K562 (cell line): ENCODE measurements around the gene TSC22D1. TPM values are rescaled to one million over a fixed set of nuclear protein-coding genes. Genes with fewer than 3 reads are reported as not detected.
A peak's percentile ranks its signal among the peaks of the same experiment; 100 is the strongest.

ENCODE experiments used
- ATAC-seq: fragments of 200-7000 bp; cut with Tn5 transposase; 3 replicates; pipeline ENCODE4 v1.9.1; 2020; ENCODE audit warnings: moderate library complexity
- BruUV-seq: library from RNA; stranded (reverse); fragments of 400-500 nt; replicated peaks from 2 replicates; lab custom pipeline; 2021; lab: Mats Ljungman, UMichigan
- CTCF ChIA-PET: fragments of 300-600 bp; formaldehyde crosslinking; extraction: SDS; loops from one replicate; lab custom pipeline; 2021; ENCODE audit warnings: low intra/inter-chr PET ratio; lab: Yijun Ruan, JAX
- POLR2A ChIA-PET: fragments of 300-600, 350-650 bp; sonication (Branson Sonifier 250); formaldehyde crosslinking; extraction: SDS; loops from one replicate; lab custom pipeline; 2021; ENCODE audit warnings: antibody characterized with exemption, inconsistent platforms; lab: Yijun Ruan, JAX
- DNase-seq, 4 experiments: peaks; one replicate each; pipeline versions ENCODE4 v3.0.0 to v3.0.0-alpha.2; 2011 to 2018; ENCODE audit warnings: low spot score in 3 of 4, mixed read lengths in 3 of 4; ENCODE audit errors: extremely low read depth in 1 of 4
- FAIRE-seq: peaks from 2 replicates; lab custom pipeline; 2011; peaks lifted over from hg19 to GRCh38; lab: Jason Lieb, UNC
- H2AFZ ChIP-seq: 2 replicates; pipeline ENCODE4 v1.6.0; 2011; ENCODE audit warnings: low read depth, low read length, control low read depth, inconsistent platforms
- H3K27ac ChIP-seq: fragments of 200-600 bp; 3 replicates; pipeline ENCODE4 v1.8.0; 2011; ENCODE audit warnings: low read depth, mild to moderate bottlenecking, control low read depth, inconsistent platforms, low read length, moderate library complexity, mixed read lengths; ENCODE audit errors: extremely low read depth
- H3K27me3 ChIP-seq, 2 experiments: fragments of 300-600 bp in 1 of 2; 2 replicates in 1 of 2; 3 replicates in 1 of 2; pipeline versions ENCODE4 v1.6.0 to v1.8.0; 2011; ENCODE audit warnings: inconsistent platforms in 2 of 2, low read length in 2 of 2, mild to moderate bottlenecking in 1 of 2, mixed read lengths in 1 of 2, moderate library complexity in 1 of 2; ENCODE audit not compliant: control insufficient read depth in 2 of 2, insufficient read depth in 2 of 2
- H3K36me3 ChIP-seq: fragments of 300-600 bp; 3 replicates; pipeline ENCODE4 v1.8.0; 2011; ENCODE audit warnings: mild to moderate bottlenecking, low read length, inconsistent platforms; ENCODE audit not compliant: control insufficient read depth, insufficient read depth
- H3K4me1 ChIP-seq, 2 experiments: fragments of 200-600 bp in 1 of 2; replicated peaks in 1 of 2; 2 replicates in 1 of 2; 3 replicates in 1 of 2; pipeline versions ENCODE4 v1.5.1 to v1.8.0; 2011; ENCODE audit warnings: inconsistent platforms in 2 of 2, low read length in 2 of 2, mild to moderate bottlenecking in 1 of 2, mixed read lengths in 1 of 2, moderate library complexity in 1 of 2; ENCODE audit not compliant: control insufficient read depth in 2 of 2, insufficient read depth in 2 of 2
- H3K4me2 ChIP-seq: 2 replicates; pipeline ENCODE4 v1.6.1; 2011; ENCODE audit warnings: low read length, control low read depth, inconsistent platforms, mixed read lengths; ENCODE audit not compliant: insufficient read depth
- H3K4me3 ChIP-seq: fragments of 200-600 bp; sonication (generic), shearing (Covaris generic); 2 replicates; pipeline ENCODE4 v1.5.1; 2016; ENCODE audit warnings: control low read depth, inconsistent platforms
- H3K79me2 ChIP-seq: fragments of 200-600 bp; 3 replicates; pipeline ENCODE4 v1.8.0; 2011; ENCODE audit warnings: low read length, inconsistent platforms; ENCODE audit not compliant: control insufficient read depth, insufficient read depth
- H3K9ac ChIP-seq, 2 experiments: 2 replicates each; pipeline versions ENCODE4 v1.6.0 to v1.6.1; 2011; ENCODE audit warnings: low read depth in 2 of 2, low read length in 2 of 2, control low read depth in 1 of 2, inconsistent platforms in 1 of 2, mild to moderate bottlenecking in 1 of 2, mixed read lengths in 1 of 2; ENCODE audit not compliant: insufficient read depth in 1 of 2
- H3K9me1 ChIP-seq: one replicate; pipeline ENCODE4 v1.6.0; 2011; ENCODE audit warnings: inconsistent platforms, mild to moderate bottlenecking, low read length, moderate library complexity; ENCODE audit not compliant: control insufficient read depth, insufficient read depth
- H3K9me3 ChIP-seq: replicated peaks from 2 replicates; pipeline ENCODE4 v1.5.1; 2011; ENCODE audit warnings: low read depth, low read length, inconsistent platforms; ENCODE audit not compliant: control insufficient read depth, insufficient read depth
- H4K20me1 ChIP-seq: replicated peaks from 2 replicates; pipeline ENCODE4 v1.6.1; 2011; ENCODE audit warnings: low read length, inconsistent platforms, mixed read lengths; ENCODE audit not compliant: control insufficient read depth, insufficient read depth
- ATF7 ChIP-seq: fragments of 450-650 bp; IDR thresholded peaks from 2 replicates; pipeline ENCODE4 v1.7.1; 2014; ENCODE audit warnings: mild to moderate bottlenecking, moderate library complexity
- PHTF2 ChIP-seq: fragments of 250-450 bp; sonication (Bioruptor Pico); IDR thresholded peaks from 2 replicates; pipeline ENCODE4 v1.5.0; 2021; ENCODE audit warnings: mild to moderate bottlenecking
- SPI1 ChIP-seq: IDR thresholded peaks from 2 replicates; pipeline ENCODE4 v1.6.1; 2011; ENCODE audit warnings: low read depth, low read length, control low read depth, borderline replicate concordance
- ZBTB5 ChIP-seq: fragments of 450-650 bp; IDR thresholded peaks from 2 replicates; pipeline ENCODE4 v1.6.1; 2017; ENCODE audit warnings: antibody characterized with exemption
- ZNF398 ChIP-seq: fragments of 250-450 bp; sonication (Bioruptor Pico); IDR thresholded peaks from 2 replicates; pipeline ENCODE4 v1.8.0; 2021; ENCODE audit warnings: moderate library complexity, mild to moderate bottlenecking, inconsistent platforms
- WGBS: fragments of 100-300 bp; shearing (Covaris generic); methylation state at CpG from one replicate; pipeline ENCODE4 v1.1.6; 2016; ENCODE audit warnings: low coverage, mixed read lengths; ENCODE audit not compliant: insufficient coverage; ENCODE audit errors: missing lambda C conversion rate; 5-methylcytosine and 5-hydroxymethylcytosine counted together
- in situ Hi-C: fragments of 300-500 bp; cut with MboI; formaldehyde crosslinking; loops from 4 replicates; pipeline ENCODE4 v1.15.0; 2018; ENCODE audit warnings: inconsistent platforms, mixed read lengths
- intact Hi-C: fragments of 100-400 bp; cut with micrococcal nuclease; formaldehyde crosslinking; loops from 2 replicates; pipeline ENCODE4 v1.14.2; 2022
- polyA plus RNA-seq, 8 experiments: library from polyadenylated mRNA; depleted of rRNA in 4 of 8; stranded (reverse) in 5 of 8; unstranded in 3 of 8; fragments of >200 nt; fragmentation: Nextera tagmentation in 2 of 8; fragmentation: Illumina TruSeq in 1 of 8; extraction: Ambion mirVana in 2 of 8; extraction: Trizol in 1 of 8; gene quantifications; 2 replicates each; pipeline versions ENCODE4 v1.2.1 to v1.2.3, GENCODE V29; 2011 to 2014; ENCODE audit warnings: inconsistent platforms in 1 of 8, missing spikeins in 1 of 8
- total RNA-seq, 7 experiments: library from RNA; depleted of rRNA in 6 of 7; stranded (reverse); fragments of >200 nt in 6 of 7; fragmentation: Illumina TruSeq in 2 of 7; extraction: Trizol in 2 of 7; gene quantifications; 2 replicates each; pipeline versions ENCODE4 v1.2.1 to v1.2.3, GENCODE V29; 2011 to 2021; ENCODE audit warnings: low replicate concordance in 1 of 7

TSC22D1 gene
- total and polyA plus RNA-seq, 9 of the 15 experiments (the other 6 are each of a cell fraction or from before 2014, with no cell fraction given), result 2.6 to 19.8 (median 8.4) TPM

GRCh38 chr13:44416301-44416700, 159.8 kb downstream of the TSC22D1 start:
- H3K4me2 ChIP-seq, result no peak overlapping the region
- ATAC-seq (no peak; the same call in 2 of the 3 replicates), FAIRE-seq (no peak), DNase-seq (no peak)
- 50% methylated on average over 6 of the region's 10 CpGs for whole genome bisulfite sequencing
- intact Hi-C loops, result no loop called here
- no peaks in the 10 kb centered on the region for H3K9me1 ChIP-seq
- no peak overlapping the region for H3K4me3 ChIP-seq
- peak overlapping the region; percentile 26; the same call in 1 of the 2 replicates for H2AFZ ChIP-seq
- no peaks in the 10 kb centered on the region for H4K20me1 ChIP-seq
- no peaks in the 10 kb centered on the region for H3K36me3 ChIP-seq
- ChIA-PET POLR2A (no interaction called here), CTCF (interaction anchor here (0.7 kb wide), 1 partner anchor 12 kb away, joined by 3 read pairs; no protein-coding TSS in a partner anchor)
- peaks cover 8 to 15% of the 10 kb centered on the region in 2 experiments; a peak in 4 of 5 replicates for H3K4me1 ChIP-seq
- no TSS peak for BruUV-seq
- H3K27me3 ChIP-seq, result no peaks in the 10 kb centered on the region
- no peak overlapping the region for H3K27ac ChIP-seq
- H3K79me2 ChIP-seq, result no peaks in the 10 kb centered on the region
- no peak for TF ChIP-seq ATF7
- no peak for TF ChIP-seq ZBTB5
- TF ChIP-seq SPI1, result peak; percentile 91
- TF ChIP-seq PHTF2 (CRISPR knock-in tag), result no peak
- TF ChIP-seq ZNF398 (CRISPR knock-in tag), result no peak
- TF ChIP-seq, all 486 proteins: peak for 1
- in situ Hi-C loops, result no loop called here
- H3K9ac ChIP-seq, result no peak overlapping the region
- H3K9me3 ChIP-seq, result no peaks in the 10 kb centered on the region
